HG03139 (cell line): ENCODE results near the gene RORC.
A peak's percentile ranks its signal among the peaks of the same experiment; 100 is the strongest.
"Not testable (repeated sequence)": the region's sequence is repeated elsewhere in the genome, so short reads cannot be mapped to it uniquely, and the experiment has no call there.

ENCODE experiments used
- ATAC-seq: cut with Tn5 transposase; IDR thresholded peaks from one replicate; pipeline ENCODE4 v1.9.1; 2021; ENCODE audit not compliant: unreplicated experiment

The RORC gene

DNA sequence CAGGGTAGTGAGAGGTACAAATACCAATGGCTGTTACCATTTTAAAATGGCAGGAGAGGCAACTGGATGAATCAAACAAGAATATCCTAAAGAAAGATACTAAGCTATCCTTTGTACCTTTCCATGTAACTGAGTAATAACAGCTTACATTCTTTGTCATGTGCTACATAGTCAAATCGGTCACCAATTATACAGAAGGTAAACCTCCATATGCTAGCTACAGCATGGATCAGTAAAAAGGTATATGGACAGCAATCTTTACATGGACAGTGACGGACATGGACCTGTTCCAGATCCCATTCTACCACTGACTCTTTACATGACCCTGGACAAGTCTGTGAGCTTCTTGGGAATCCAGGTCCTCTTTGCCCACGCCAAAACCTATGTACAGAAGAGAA is 54.9 kb downstream of the RORC start:
- no peak for ATAC-seq

DNA sequence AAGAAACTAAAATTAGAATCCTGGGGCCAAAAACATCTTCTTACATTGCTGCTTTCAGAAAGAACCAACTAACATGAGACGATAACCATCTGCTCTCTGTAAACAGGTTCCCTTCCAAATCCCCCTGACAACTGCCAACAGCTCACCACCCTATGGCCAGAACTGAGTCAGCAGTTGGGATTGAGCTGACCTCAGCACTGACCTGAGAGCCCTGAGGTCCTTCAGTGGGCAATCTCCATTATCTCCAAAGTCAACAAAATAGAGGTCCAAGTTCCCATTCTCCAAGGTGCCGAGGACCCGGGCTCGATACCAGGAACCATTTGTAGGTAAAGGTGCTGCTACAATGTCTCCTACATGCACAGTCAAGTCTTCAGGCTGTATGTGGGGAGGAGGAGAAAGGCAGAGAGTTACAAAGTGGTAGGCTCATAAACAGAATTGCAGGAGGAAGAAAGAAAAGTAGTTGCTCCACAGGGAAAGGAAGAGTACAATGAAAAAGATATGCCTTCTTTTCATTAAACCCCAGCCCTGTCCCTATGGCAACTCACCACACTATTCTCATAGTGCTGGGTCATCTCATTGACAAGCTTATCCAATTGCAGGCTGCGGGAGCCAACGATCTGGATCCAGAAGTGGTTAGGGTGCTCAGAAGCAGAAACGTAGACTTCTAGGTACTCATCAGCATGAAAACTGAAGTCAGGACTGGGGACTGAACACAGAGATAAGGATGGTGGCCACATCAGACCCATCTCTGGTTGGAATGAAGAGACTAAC is 55.5 kb downstream of the RORC start:
- no peak for ATAC-seq

DNA sequence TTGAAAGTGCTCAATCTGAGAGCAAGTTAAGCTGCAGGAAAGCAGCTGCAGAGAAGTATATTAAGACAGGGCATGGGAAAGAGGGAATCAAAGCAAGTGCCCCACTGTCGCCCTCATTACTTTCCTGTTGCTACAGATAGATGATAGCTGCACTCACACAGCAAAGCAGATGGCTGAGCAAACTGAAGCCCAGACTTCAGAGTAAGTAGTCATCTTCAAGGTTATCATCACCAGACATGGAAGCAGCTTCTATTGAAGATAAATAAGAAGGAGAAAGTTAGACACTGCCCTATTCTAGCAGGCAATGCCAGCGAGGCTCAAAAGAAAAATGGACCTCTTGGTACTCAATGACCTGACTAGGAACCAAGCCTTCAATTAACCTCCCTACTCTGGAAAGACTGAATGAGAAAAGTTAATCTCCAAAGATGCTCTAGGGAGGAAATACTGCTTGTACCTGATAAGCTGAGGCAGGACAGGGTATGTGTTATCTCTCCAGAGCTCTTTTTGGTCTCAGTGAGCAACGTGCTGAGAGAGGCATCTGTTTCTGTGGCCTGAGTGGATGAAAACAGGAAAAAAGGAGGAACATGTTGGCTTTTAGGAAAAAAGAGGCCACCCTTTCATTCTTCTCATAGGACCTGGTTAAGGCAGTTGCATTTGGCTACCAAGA is 57.2 kb downstream of the RORC start:
- ATAC-seq = no peak

DNA sequence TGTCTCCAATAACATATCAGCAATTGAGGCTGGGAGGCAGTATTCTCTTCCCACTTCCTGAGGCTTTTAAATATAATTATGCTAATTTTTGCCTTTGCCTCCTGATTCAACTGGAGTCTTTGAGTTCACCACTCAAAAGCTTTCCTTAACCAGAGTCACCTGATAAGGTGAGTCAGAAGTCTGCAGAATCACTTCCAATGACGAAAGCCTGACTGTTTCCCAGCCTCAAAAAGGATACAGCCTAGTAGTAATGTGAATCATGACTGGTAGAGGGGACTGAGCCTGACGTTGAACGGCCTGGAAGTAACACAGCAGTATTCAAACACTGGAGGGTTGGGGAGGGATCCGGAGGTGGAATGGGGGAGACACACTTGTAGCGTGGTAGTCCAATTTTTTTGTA is 57.9 kb downstream of the RORC start:
- ATAC-seq = no peak

DNA sequence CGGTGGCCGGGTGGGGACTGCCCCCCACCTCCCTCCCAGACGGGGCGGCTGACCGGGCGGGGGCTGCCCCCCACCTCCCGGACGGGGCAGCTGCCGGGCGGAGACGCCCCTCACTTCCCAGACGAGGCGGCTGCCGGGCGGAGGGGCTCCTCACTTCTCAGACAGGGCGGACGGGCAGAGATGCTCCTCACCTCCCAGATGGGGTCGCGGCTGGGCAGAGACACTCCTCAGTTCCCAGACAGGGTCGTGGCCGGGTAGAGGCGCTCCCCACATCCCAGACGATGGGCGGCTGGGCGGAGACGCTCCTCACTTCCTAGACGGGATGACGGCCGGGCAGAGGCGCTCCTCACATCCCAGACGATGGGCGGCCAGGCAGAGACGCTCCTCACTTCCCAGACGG is 62.3 kb downstream of the RORC start:
- not testable (repeated sequence) for ATAC-seq

GRCh38 chr1:151768351-151769066 is 63.1 kb downstream of the RORC start:
- ATAC-seq = not testable (repeated sequence)

- ATAC-seq = no peak
Observed at GRCh38 chr1:151763990-151764389, 67.6 kb downstream of the RORC start.

GRCh38 chr1:151762941-151763921 is 68.4 kb downstream of the RORC start, which contains the start of gene MRPL9:
MRPL9 (minus strand) TSS chr1:151763496; CDS start chr1:151763479, 17 bp downstream.
- ATAC-seq = peak; percentile 88

DNA sequence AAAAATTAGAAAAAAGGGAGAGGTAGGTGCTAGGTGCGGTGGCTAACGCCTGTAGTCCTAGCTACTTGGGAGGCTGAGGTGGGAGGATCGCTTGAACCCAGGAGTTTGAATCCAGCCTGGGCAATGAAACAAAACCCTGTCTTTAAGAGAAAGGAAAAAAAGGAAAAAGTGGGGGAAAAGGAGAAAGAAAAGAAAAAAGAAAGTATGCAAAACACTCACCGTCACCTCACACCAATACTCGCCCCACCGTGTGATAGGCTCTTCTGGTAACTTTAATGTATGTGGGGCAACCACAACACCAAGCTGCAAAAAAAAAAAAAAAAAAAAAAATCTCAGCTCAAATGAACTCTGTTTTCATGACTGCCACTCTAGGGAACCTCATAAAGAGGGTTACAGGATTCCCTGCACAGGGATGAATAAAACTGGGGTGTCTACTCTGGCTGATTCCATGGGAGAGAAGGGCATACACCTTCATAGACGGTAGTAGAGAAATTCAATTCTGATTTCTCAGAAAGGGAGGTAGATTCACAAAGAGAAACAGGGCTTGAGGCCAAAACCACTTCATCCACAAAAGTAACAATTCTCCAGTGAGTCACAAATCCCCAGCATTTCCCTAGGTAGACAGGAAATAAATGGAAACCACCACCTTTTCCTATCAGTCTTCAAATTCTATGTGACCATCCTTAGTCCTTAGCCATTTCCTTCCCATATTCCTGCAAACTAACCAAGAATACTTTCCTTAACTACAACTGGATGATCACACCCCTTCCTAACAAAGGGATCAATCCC is 70.8 kb downstream of the RORC start:
- ATAC-seq = no peak

GRCh38 chr1:151759241-151759640 is 72.4 kb downstream of the RORC start:
- no peak for ATAC-seq

- ATAC-seq = no peak
Observed at GRCh38 chr1:151756291-151756690, 75.3 kb downstream of the RORC start.
